ENCODE results near the gene HEBP1.
"Not testable (repeated sequence)": the region's sequence is repeated elsewhere in the genome, so short reads cannot be mapped to it uniquely, and the experiment has no call there.

HEBP1 gene, protein sequence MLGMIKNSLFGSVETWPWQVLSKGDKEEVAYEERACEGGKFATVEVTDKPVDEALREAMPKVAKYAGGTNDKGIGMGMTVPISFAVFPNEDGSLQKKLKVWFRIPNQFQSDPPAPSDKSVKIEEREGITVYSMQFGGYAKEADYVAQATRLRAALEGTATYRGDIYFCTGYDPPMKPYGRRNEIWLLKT

GRCh38 chr12:12999959-13000615 is at the start of gene HEBP1:
TSS of gene HEBP1 (minus strand) at chr12:13000265. CDS start at chr12:13000114, 151 bp downstream.
- DNase-seq (ENCODE audit: low read depth, low spot score) = peak; percentile 29
- peak within 1 kb of the TSS; percentile 79 for H3K27ac ChIP-seq

GRCh38 chr12:13049816-13050215 is 49.8 kb upstream of the HEBP1 start:
- DNase-seq (ENCODE audit: low read depth, low spot score) = no peak
- no peak overlapping the region for H3K27ac ChIP-seq

DNA sequence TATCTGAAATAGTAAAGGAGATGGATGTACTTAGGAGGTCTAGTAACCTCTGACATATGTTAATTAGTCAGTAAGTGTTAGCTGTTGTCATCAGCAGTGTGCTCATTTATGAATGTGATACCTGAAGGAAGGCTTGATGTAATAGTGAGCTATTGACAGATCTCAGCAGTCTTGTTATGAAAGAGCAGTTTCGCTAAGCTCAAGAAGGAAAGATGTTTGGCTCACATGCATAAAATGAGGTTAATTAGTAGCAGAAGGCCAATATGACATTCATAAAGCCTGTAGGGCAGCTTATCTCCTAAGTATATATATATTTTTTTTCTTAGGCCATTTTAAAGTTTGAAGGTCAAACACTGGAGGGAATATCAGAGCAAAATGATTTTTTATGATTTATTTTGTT is 46.9 kb upstream of the HEBP1 start:
- no peak overlapping the region for H3K27ac ChIP-seq
- DNase-seq (ENCODE audit: low read depth, low spot score) = no peak

- DNase-seq (ENCODE audit: low read depth, low spot score) = no peak
- no peak overlapping the region for H3K27ac ChIP-seq
Observed at GRCh38 chr12:13045816-13046215, 45.8 kb upstream of the HEBP1 start.

DNA sequence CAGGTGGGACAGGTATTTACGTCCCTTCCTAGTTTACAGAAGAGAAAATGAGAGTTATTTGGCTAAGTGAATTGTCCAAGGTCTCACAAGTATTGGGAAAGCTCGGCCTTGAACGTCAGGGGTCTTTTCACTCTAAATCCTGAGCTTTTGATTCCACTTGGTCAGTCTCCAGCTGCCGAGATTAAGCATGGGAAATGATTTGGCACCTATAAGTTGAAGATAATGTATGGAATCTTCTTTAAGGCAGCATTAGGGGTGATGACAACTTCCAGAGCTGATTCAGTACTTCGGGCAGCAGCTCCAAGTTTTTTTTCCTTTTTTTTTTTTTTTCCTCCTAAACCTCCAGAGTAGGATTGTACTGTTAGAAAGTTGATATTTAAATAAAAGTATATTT is 44.8 kb upstream of the HEBP1 start:
- H3K27ac ChIP-seq = no peak overlapping the region
- no peak for DNase-seq (ENCODE audit: low read depth, low spot score)

DNA sequence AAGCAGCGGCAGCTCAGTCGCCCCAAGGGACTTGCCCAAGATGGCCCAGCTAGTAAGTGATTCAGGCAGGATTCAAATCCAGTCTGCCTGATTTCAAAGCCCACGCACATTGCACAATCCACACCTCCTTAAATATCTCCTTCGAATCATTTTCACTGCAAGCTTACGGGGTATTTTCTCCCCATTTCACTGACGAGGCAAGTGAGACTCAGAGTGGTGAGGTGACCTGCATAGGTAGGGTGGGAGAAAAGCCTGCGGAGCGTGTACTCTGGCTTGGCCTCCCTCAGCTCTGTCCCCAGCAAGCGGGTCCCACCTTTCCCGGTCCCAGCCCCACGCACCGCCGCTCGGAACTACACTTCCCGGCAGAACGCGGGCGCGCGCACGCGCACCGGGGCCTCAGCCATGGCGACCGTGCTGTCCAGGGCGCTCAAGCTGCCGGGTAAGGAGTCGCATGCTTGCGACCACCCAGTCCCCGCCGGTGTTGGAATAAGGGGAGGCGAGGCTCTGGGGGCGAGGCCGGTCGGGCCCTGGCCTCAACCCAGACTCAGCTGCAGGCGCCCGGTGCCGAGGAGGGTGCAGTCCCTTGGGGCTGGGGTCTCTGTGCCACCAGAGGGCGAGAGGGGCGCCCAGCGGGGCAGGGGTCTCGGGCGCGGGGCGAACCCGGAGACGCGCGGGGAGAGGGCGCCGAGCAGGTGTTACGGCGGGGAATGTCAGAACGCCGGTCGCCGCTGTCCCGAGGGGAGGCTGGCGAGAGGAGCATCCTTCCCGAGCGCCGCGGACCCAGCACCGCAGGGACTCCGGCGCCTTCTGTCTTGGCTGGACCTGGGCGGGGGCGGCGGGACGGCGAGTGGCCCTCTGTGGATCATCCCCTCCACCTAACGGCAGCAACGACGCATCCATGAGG is 44.2 kb upstream of the HEBP1 start, which contains the start of gene FAM234B:
FAM234B (plus strand) TSS at position 380 of the 904 bp plus-strand sequence; CDS start at position 403, 23 bp downstream.
- H3K27ac ChIP-seq = no peak within 1 kb of the TSS
- DNase-seq (ENCODE audit: low read depth, low spot score) = no peak

GRCh38 chr12:13042666-13043230 is 42.7 kb upstream of the HEBP1 start:
- DNase-seq (ENCODE audit: low read depth, low spot score) = no peak
- no peak overlapping the region for H3K27ac ChIP-seq

DNA sequence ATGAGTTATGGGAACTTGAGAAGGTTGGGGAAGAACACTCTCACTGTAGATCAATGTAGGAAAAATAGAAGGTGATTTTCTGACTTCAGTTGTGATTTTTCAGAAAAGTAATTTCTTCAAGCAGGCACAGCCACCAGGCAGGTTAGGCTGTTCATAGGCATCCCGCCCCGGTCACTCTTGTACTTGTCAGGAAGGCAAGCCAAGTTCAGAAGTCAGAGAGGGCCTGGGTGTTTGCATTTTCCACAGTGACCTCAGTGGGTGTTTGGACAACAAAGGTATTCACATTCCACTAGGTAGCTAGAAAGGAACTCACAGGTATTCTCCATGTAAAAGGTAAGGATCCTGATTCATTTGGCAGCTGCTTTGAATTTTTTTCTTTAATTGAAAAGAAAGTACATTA is 41.2 kb upstream of the HEBP1 start:
- DNase-seq (ENCODE audit: low read depth, low spot score) = no peak
- H3K27ac ChIP-seq = no peak overlapping the region

- no peak for DNase-seq (ENCODE audit: low read depth, low spot score)
- H3K27ac ChIP-seq = no peak overlapping the region
Observed at GRCh38 chr12:13039328-13039956, 39.4 kb upstream of the HEBP1 start.

- no peak overlapping the region for H3K27ac ChIP-seq
- DNase-seq (ENCODE audit: low read depth, low spot score) = no peak
Observed at GRCh38 chr12:13038491-13039161, 38.6 kb upstream of the HEBP1 start.

DNA sequence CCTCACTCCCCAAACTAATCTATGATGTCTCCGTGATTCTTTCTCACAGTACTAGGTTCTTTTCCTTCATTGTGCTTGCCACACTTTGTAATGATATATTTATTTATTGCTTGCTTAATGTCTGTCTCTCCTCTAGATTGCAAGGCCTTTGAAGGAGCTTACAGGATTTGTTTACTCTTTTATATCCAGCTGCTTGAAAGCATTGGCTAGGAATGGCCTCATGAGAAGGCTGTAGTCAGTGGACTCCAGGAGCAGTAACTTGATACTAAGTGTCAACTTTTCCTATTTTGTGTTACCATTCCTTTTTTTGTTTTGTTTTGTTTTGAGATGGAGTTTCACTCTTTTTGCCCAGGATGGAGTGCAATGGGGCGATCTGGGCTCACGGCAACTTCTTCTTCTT is 36.8 kb upstream of the HEBP1 start:
- no peak overlapping the region for H3K27ac ChIP-seq
- no peak for DNase-seq (ENCODE audit: low read depth, low spot score)

GRCh38 chr12:13035335-13035734 is 35.3 kb upstream of the HEBP1 start:
- not testable (repeated sequence) for H3K27ac ChIP-seq; DNase-seq (ENCODE audit: low read depth, low spot score)

- no peak overlapping the region for H3K27ac ChIP-seq
- DNase-seq (ENCODE audit: low read depth, low spot score) = no peak
Observed at GRCh38 chr12:13033476-13033875, 33.4 kb upstream of the HEBP1 start.

DNA sequence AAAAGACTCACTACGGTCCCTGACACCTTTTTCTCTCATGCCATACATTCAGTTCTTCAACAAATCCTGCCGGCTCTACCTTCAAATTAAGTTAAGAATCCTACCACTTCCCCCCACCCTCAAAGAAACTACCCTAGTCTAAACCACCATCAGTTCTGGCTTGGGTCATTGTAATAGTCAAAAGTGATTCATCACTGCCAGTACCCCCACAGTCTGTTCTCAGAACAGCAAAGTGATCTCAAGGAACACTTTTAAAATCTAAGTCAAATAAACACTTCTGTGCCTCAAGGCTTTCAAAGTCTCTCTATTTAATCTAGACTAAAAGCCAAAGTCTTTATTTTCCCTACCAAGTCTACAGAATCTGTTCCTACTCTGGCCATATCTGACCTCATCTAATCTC is 32.1 kb upstream of the HEBP1 start:
- no peak for DNase-seq (ENCODE audit: low read depth, low spot score)
- no peak overlapping the region for H3K27ac ChIP-seq

DNA sequence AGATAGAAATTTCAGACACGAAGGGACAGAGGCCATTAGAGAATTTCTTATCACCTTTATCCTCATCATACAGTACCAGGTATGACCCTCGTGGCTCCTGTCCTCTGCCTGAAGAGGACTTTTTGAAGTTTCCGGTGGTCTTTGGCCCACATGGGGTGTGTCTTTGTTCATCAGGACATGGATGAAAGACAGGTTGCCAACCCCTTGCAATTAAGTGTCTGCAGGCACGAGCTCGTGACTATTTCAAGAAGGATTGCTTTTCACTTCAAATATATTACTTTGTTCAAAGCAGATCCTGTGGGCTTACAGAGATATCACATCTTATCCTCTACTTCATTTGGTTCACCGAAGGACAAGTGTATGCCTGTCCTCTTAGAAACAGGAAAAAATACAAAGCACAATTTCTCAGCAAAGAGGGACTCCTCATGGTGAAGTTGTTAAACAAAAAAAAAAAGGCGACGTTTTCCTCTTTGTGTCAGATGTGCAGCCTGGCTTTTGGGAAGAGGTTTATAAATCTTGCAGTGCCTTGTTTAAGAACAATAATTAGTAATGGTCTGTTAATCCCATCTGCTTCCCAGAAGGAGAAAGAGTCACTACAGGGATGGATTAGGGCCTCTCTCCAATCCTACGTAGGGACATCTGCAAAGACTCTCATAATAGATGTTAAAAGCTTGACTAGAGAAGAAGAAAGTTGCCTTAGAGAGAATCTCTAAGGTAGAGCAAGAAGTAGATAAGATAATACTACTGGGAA is 30.7 kb upstream of the HEBP1 start:
- no peak for DNase-seq (ENCODE audit: low read depth, low spot score)
- H3K27ac ChIP-seq = no peak overlapping the region

DNA sequence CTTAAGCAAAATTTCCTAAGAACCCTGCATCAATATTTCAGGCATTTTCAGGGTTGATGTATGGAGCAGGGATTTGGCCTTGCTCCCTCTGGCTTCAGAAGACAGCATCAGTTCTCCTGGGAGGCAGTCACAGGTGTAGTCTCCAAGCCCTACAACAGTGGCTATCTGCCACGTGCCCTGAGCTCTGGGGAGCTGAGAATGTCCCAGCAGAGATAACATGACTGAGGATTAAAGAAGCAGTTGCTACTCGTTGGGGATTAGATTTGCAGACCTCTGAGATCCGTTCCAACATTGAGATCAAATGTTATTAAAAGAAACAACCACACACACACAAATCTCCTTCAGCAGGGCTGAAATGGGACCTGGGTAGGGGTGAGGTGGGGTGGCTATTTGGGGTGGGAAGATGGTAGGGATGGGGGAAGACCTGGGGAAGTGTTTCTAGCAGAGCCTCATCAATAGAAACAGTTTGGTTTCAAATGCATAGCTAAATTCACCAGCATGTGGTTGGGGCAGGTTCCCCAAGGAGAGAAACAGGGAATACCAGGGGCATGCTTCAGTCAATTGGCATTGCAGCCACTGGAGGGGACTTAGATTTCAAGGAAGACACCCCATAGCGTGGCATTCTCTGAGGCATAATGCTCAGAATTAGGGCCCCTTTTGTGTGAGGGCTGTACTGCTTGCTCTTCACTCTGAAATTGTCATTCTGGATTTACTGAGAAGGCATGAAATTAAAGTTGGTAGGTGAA is 28.9 kb upstream of the HEBP1 start:
- no peak for DNase-seq (ENCODE audit: low read depth, low spot score)
- H3K27ac ChIP-seq = no peak overlapping the region

DNA sequence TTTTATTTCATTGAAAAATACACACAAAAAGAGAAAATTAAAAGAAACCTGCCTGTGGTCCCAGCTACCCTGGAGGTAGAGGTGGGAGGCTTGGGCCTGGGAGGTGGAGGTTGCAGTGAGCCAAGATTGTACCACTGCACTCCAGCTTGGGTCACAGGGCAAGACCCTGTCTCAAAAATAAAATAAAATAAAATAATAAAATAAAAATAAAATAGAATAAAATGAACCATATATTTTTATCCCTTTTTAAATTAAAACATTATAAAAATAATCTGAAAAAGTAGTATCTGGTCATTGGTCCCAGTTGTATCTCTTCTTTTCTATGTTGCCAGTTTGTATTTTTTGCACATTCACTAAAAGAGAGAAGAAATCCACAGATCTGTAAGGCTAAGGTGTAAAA is 27.4 kb upstream of the HEBP1 start:
- no peak for DNase-seq (ENCODE audit: low read depth, low spot score)
- no peak overlapping the region for H3K27ac ChIP-seq

DNA sequence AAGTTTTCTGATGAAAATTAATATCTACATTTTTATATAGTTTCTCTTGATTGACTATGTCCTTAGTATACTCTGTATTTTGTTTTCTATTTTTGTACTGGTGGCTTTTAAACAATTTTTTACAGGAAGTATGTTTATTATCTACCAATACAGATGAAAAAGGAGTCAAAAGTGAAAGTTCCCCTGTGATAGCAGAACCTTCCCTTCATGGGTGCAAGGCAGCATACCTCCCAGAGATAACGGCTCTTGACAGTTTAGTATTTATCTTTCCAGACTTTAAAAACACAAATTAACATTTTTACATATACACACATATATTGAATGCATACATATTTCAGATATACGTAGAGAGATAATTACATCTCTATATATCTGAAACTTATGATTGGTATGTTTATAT is 27.0 kb upstream of the HEBP1 start:
- DNase-seq (ENCODE audit: low read depth, low spot score) = no peak
- no peak overlapping the region for H3K27ac ChIP-seq

Data from epithelial cell of prostate (primary cell).